HepG2 (cell line): ENCODE results near the gene VGF. TPM values are rescaled to one million over a fixed set of nuclear protein-coding genes. Genes with fewer than 3 reads are reported as not detected.

Experiments
- ATAC-seq: fragments of 200-7000 bp; cut with Tn5 transposase; 3 replicates; pipeline ENCODE4 v1.9.1; 2020; ENCODE audit warnings: mild to moderate bottlenecking, moderate library complexity
- BruUV-seq: library from RNA; stranded (reverse); fragments of 400-500 nt; replicated peaks from 2 replicates; lab custom pipeline; 2021; lab: Mats Ljungman, UMichigan
- CTCF ChIA-PET: fragments of 300-600 bp; formaldehyde crosslinking; extraction: SDS; loops from one replicate; lab custom pipeline; 2021; ENCODE audit warnings: low total read pairs, inconsistent platforms, low intra/inter-chr PET ratio; lab: Yijun Ruan, JAX
- POLR2A ChIA-PET: fragments of 350-600 bp; sonication (Branson Sonifier 250); formaldehyde crosslinking; loops from one replicate; lab custom pipeline; 2020; ENCODE audit warnings: antibody characterized with exemption, inconsistent platforms; lab: Yijun Ruan, JAX
- DNase-seq: peaks from one replicate; pipeline ENCODE4 v3.0.0-alpha.2; 2015; ENCODE audit warnings: low spot score
- FAIRE-seq: peaks from 3 replicates; lab custom pipeline; 2011; peaks lifted over from hg19 to GRCh38; lab: Jason Lieb, UNC
- H2AFZ ChIP-seq: one replicate; pipeline ENCODE4 v1.6.1; 2011; ENCODE audit warnings: low read length, inconsistent platforms
- H3K27ac ChIP-seq: fragments of 300-600 bp; 3 replicates; pipeline ENCODE4 v1.8.0; 2011; ENCODE audit warnings: mixed run types, mild to moderate bottlenecking, mixed read lengths, low read length, inconsistent platforms; ENCODE audit not compliant: insufficient read depth; ENCODE audit errors: extremely low read length
- H3K27me3 ChIP-seq, 2 experiments: fragments of 200-600 bp in 1 of 2; 2 replicates in 1 of 2; 3 replicates in 1 of 2; pipeline versions ENCODE4 v1.6.0 to v1.8.0; 2011; ENCODE audit warnings: low read length in 2 of 2, mild to moderate bottlenecking in 2 of 2, moderate library complexity in 2 of 2, inconsistent platforms in 1 of 2; ENCODE audit not compliant: insufficient read depth in 2 of 2, control insufficient read depth in 1 of 2
- H3K36me3 ChIP-seq, 2 experiments: fragments of 200-600 bp in 1 of 2; replicated peaks in 1 of 2; 2 replicates in 1 of 2; 3 replicates in 1 of 2; pipeline versions ENCODE4 v1.5.1 to v1.8.0; 2011; ENCODE audit warnings: low read length in 2 of 2, inconsistent platforms in 1 of 2; ENCODE audit not compliant: insufficient read depth in 2 of 2, control insufficient read depth in 1 of 2
- H3K4me1 ChIP-seq: 2 replicates; pipeline ENCODE4 v1.5.1; 2012; ENCODE audit warnings: low read length, inconsistent platforms; ENCODE audit not compliant: insufficient read depth
- H3K4me2 ChIP-seq: 2 replicates; pipeline ENCODE4 v1.6.0; 2011; ENCODE audit warnings: low read depth, low read length, inconsistent platforms
- H3K4me3 ChIP-seq, 3 experiments: fragments of 200-600 bp in 1 of 3; sonication (generic), shearing (Covaris generic) in 1 of 3; replicated peaks in 1 of 3; 2 replicates each; pipeline ENCODE4 v1.5.1; 2011 to 2016; ENCODE audit warnings: low read length in 3 of 3, inconsistent platforms in 2 of 3, low read depth in 2 of 3, mild to moderate bottlenecking in 2 of 3, control low read depth in 1 of 3, mixed read lengths in 1 of 3; ENCODE audit not compliant: insufficient read depth in 1 of 3
- H3K79me2 ChIP-seq: one replicate; pipeline ENCODE4 v1.6.1; 2011; ENCODE audit warnings: low read length, inconsistent platforms; ENCODE audit not compliant: insufficient read depth
- H3K9ac ChIP-seq: 2 replicates; pipeline ENCODE4 v1.6.0; 2011; ENCODE audit warnings: mild to moderate bottlenecking, low read depth, low read length, inconsistent platforms; ENCODE audit not compliant: insufficient read depth
- H3K9me3 ChIP-seq: 2 replicates; pipeline ENCODE4 v1.5.1; 2012; ENCODE audit warnings: mild to moderate bottlenecking, low read length
- H4K20me1 ChIP-seq: 2 replicates; pipeline ENCODE4 v1.6.0; 2011; ENCODE audit warnings: inconsistent platforms, mild to moderate bottlenecking, low read length, moderate library complexity; ENCODE audit not compliant: insufficient read depth
- BCL6 ChIP-seq: IDR thresholded peaks from 2 replicates; pipeline ENCODE4 v1.6.1; 2016; ENCODE audit warnings: missing genetic modification reagents, missing compliant biosample characterization
- DMAP1 ChIP-seq: IDR thresholded peaks from 2 replicates; pipeline ENCODE4 v1.6.1; 2016
- EZH2 ChIP-seq: conservative IDR thresholded peaks from 2 replicates; pipeline ENCODE4 v1.6.1; 2012; ENCODE audit warnings: mild to moderate bottlenecking, low read depth, low read length, moderate library complexity
- FOXA1 ChIP-seq, 2 experiments: fragments of 450-650 bp in 1 of 2; sonication (generic) in 1 of 2; formaldehyde crosslinking in 1 of 2; IDR thresholded peaks; 2 replicates each; pipeline versions ENCODE4 v1.4.0 to v1.6.1; 2016 to 2020; ENCODE audit warnings: missing genetic modification reagents in 1 of 2
- HDAC1 ChIP-seq: sonication (generic); formaldehyde crosslinking; IDR thresholded peaks from 2 replicates; pipeline ENCODE4 v1.5.1; 2020; ENCODE audit warnings: mild to moderate bottlenecking, missing genetic modification reagents
- JUNB ChIP-seq: sonication (generic); formaldehyde crosslinking; IDR thresholded peaks from 2 replicates; pipeline ENCODE4 v1.8.0; 2022; ENCODE audit warnings: missing genetic modification reagents, mild to moderate bottlenecking, borderline replicate concordance
- MATR3 ChIP-seq: sonication (generic); formaldehyde crosslinking; IDR thresholded peaks from 2 replicates; pipeline ENCODE4 v1.4.0; 2020; ENCODE audit warnings: missing genetic modification reagents
- MTF2 ChIP-seq: sonication (generic); formaldehyde crosslinking; IDR thresholded peaks from 2 replicates; pipeline ENCODE4 v1.5.0; 2020; ENCODE audit warnings: missing genetic modification reagents, borderline replicate concordance
- PLRG1 ChIP-seq: fragments of 450-650 bp; conservative IDR thresholded peaks from 2 replicates; pipeline ENCODE4 v1.6.1; 2016
- PPARG ChIP-seq: conservative IDR thresholded peaks from 2 replicates; pipeline ENCODE4 v1.6.1; 2016; ENCODE audit warnings: missing biosample characterization, missing genetic modification reagents
- PTBP1 ChIP-seq: fragments of 200-400 bp; formaldehyde crosslinking; IDR thresholded peaks from 2 replicates; pipeline ENCODE4 v1.6.1; 2018; ENCODE audit warnings: low read length, low read depth; ENCODE audit not compliant: poor library complexity, severe bottlenecking
- RNF2 ChIP-seq: fragments of 450-650 bp; conservative IDR thresholded peaks from 2 replicates; pipeline ENCODE4 v1.6.1; 2016; ENCODE audit warnings: low read depth
- SIN3A ChIP-seq: IDR thresholded peaks from 2 replicates; pipeline ENCODE4 v1.6.1; 2011; ENCODE audit warnings: low read depth, mild to moderate bottlenecking, control low read depth, low read length, borderline replicate concordance
- SMARCE1 ChIP-seq: fragments of 450-650 bp; IDR thresholded peaks from 2 replicates; pipeline ENCODE4 v1.6.1; 2017; ENCODE audit warnings: borderline replicate concordance
- TAF1 ChIP-seq: sonication (generic); formaldehyde crosslinking; IDR thresholded peaks from 2 replicates; pipeline ENCODE4 v1.4.0; 2020; ENCODE audit warnings: missing genetic modification reagents
- ZMYM3 ChIP-seq: sonication (generic); formaldehyde crosslinking; IDR thresholded peaks from 2 replicates; pipeline ENCODE4 v1.5.1; 2020; ENCODE audit warnings: mild to moderate bottlenecking, missing genetic modification reagents
- ZNF225 ChIP-seq: sonication (generic); formaldehyde crosslinking; IDR thresholded peaks from 2 replicates; pipeline ENCODE4 v1.4.0; 2020; ENCODE audit warnings: mild to moderate bottlenecking, missing genetic modification reagents
- ZNF839 ChIP-seq: sonication (generic); formaldehyde crosslinking; IDR thresholded peaks from 2 replicates; pipeline ENCODE4 v1.4.0; 2020; ENCODE audit warnings: missing genetic modification reagents, mild to moderate bottlenecking, borderline replicate concordance
- WGBS: methylation state at CpG from one replicate; pipeline ENCODE4 v1.1.6; 2017; ENCODE audit warnings: low lambda C conversion rate; 5-methylcytosine and 5-hydroxymethylcytosine counted together
- in situ Hi-C: cut with HindIII; loops from 2 replicates; pipeline ENCODE4 v1.10.0; 2017; ENCODE audit warnings: low pct_unique_long_range_greater_than_20kb; ENCODE audit not compliant: extremely low pct_ligation_motif_present
- intact Hi-C: fragments of 100-400 bp; cut with micrococcal nuclease; formaldehyde crosslinking; loops from one replicate; pipeline ENCODE4 v1.10.0; 2022; ENCODE audit not compliant: unreplicated experiment
- polyA plus RNA-seq, 8 experiments: library from polyadenylated mRNA; depleted of rRNA in 3 of 8; stranded (reverse) in 7 of 8; unstranded in 1 of 8; fragments of >200 nt; fragmentation: Illumina TruSeq in 4 of 8; extraction: Trizol in 4 of 8; gene quantifications; 2 replicates each; pipeline versions ENCODE4 v1.2.1 to v1.2.3, GENCODE V29; 2011 to 2016; ENCODE audit warnings: low read depth in 4 of 8, missing spikeins in 1 of 8, mixed read lengths in 1 of 8; ENCODE audit not compliant: insufficient read depth in 1 of 8
- total RNA-seq, 5 experiments: library from RNA; depleted of rRNA; stranded (reverse); fragments of >200 nt; fragmentation: Illumina TruSeq; extraction: Trizol; gene quantifications; 2 replicates each; pipeline ENCODE4 v1.2.3, GENCODE V29; 2016; ENCODE audit warnings: low read depth in 1 of 5
- TF ChIP-seq, protein P1 (sequence below): sonication (generic); formaldehyde crosslinking; IDR thresholded peaks from 2 replicates; pipeline ENCODE4 v1.4.0; 2020; ENCODE audit warnings: missing genetic modification reagents
- TF ChIP-seq, protein P2 (sequence below): IDR thresholded peaks from 2 replicates; pipeline ENCODE4 v1.6.1; 2012; ENCODE audit warnings: inconsistent platforms
- TF ChIP-seq, protein P3 (sequence below): sonication (generic); formaldehyde crosslinking; IDR thresholded peaks from 2 replicates; pipeline ENCODE4 v1.9.0; 2022; ENCODE audit warnings: missing genetic modification reagents, mild to moderate bottlenecking, borderline replicate concordance

VGF gene
- total and polyA plus RNA-seq, 2 of the 13 experiments (the other 11 are each of a cell fraction or from before 2014, with no cell fraction given), result 0.12 to 0.46 TPM

DNA sequence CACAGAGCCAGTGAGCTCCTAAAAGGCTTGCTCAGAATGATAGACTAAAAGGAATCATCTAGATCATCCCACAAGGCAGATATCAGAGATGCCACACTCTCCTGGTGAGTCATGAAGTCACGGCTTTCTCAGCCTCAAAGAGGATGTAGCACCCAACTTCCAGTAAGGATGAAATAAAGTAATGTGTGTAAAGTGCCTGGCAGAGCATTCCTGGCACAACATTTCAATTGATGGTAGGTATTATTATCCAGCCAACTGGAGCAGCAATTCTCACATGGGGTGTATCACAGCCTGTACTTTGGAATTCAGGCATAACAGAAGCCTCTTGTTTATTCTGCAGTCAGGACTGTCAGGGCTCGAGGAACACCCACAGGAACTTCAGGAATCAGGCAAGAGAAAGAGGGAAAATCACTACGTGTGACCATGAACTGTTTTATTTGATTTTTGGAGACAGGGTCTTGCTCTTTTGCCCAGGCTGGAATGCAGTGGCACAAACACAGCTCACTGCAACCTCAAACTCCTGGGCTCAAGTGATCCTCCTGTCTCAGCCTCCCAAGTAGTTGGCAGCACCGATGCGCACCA is 20.0 kb upstream of the VGF start (continued):
- TF ChIP-seq ZMYM3 (CRISPR knock-in tag), result peak; percentile 50; the same call in 1 of the 2 replicates
- no peak for TF ChIP-seq FOXA1 (IDR thresholded peaks at IDR 0.05)
- TF ChIP-seq FOXA1 (CRISPR knock-in tag; IDR thresholded peaks at IDR 0.05), result peak; percentile 42
- TF ChIP-seq TAF1 (CRISPR knock-in tag), result no peak
- peak; percentile 89 for TF ChIP-seq BCL6
- TF ChIP-seq, all 625 proteins: peak for 11

DNA sequence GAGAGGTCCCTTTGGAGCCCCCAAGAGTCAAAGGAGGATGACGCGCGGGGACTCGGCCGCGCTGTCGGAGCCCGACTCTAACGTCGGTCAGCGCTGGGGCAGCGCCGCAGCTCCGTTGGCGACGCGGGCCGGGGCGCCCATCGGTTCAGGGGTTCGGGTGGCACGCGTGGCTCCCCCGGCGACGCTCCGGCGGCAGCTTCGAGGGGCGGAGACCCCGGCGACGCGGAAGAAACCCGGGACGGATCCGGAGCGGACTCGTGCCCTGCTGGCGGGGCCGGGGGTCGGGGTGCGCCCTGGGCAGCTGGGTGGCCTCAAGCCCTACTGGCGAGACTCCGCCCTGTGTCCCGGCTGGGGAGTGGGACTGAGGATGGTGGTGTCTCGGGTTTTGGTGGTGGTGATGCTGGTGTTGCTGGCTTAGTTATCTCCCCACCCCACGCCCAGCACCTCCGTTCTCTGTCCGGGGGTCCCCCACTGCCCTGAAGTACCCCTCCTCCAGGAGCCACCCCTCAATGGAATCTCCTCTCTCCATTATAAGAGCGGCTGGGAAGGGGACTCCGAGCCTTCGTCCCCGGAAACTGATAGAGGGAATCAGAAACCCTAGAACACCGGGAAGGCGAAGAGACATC is 14.9 kb upstream of the VGF start, which contains the start of gene NAT16:
TSS of gene NAT16 (minus strand) at position 164 of the 626 bp plus-strand sequence. CDS start 5,486 bp downstream, outside the sequence.
- in situ Hi-C loops (no loop called here), intact Hi-C loops (loop anchor here (5.0 kb wide), 1 partner anchor 698 kb away; the partner anchor contains the start of gene NYAP1)
- 16% methylated on average over 7 of the region's 56 CpGs for WGBS
- peaks cover 11 to 42% of the 10 kb centered on the region in 2 experiments for H3K27me3 ChIP-seq
- no peak within 1 kb of the TSS for H3K9ac ChIP-seq
- H3K9me3 ChIP-seq, result no peaks in the 10 kb centered on the region
- H4K20me1 ChIP-seq, result no peaks in the 10 kb centered on the region
- no peak within 1 kb of the TSS for H3K27ac ChIP-seq
- peak within 1 kb of the TSS; percentile 57 for H3K4me2 ChIP-seq
- H3K4me1 ChIP-seq, result peaks cover 51% of the 10 kb centered on the region
- ChIA-PET POLR2A (no interaction called here), CTCF (no interaction called here)
- no peaks in the 10 kb centered on the region for H3K79me2 ChIP-seq
- FAIRE-seq (no peak), DNase-seq (no peak), ATAC-seq (peak; percentile 11; the same call in 2 of the 3 replicates)
- H3K36me3 ChIP-seq, result no peaks in the 10 kb centered on the region
- no TSS peak for BruUV-seq
- H3K4me3 ChIP-seq, result peak within 1 kb of the TSS in 2 of 3 experiments; percentile 31 to 56; a peak in 3 of 6 replicates
- no peak within 1 kb of the TSS for H2AFZ ChIP-seq
- TF ChIP-seq DMAP1 (no peak), EZH2 (peak; percentile 57; the same call in 1 of the 2 replicates), PTBP1 (no peak), PPARG (CRISPR knock-in tag) (no peak), MATR3 (CRISPR knock-in tag) (no peak), HDAC1 (CRISPR knock-in tag) (no peak), PLRG1 (no peak), RNF2 (no peak), JUNB (CRISPR knock-in tag) (no peak), MTF2 (peak; percentile 57; the same call in 1 of the 2 replicates), ZNF839 (CRISPR knock-in tag) (no peak), ZNF225 (no peak), SMARCE1 (no peak), SIN3A (no peak)
- TF ChIP-seq, protein P1, sequence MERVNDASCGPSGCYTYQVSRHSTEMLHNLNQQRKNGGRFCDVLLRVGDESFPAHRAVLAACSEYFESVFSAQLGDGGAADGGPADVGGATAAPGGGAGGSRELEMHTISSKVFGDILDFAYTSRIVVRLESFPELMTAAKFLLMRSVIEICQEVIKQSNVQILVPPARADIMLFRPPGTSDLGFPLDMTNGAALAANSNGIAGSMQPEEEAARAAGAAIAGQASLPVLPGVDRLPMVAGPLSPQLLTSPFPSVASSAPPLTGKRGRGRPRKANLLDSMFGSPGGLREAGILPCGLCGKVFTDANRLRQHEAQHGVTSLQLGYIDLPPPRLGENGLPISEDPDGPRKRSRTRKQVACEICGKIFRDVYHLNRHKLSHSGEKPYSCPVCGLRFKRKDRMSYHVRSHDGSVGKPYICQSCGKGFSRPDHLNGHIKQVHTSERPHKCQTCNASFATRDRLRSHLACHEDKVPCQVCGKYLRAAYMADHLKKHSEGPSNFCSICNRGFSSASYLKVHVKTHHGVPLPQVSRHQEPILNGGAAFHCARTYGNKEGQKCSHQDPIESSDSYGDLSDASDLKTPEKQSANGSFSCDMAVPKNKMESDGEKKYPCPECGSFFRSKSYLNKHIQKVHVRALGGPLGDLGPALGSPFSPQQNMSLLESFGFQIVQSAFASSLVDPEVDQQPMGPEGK (CRISPR knock-in tag), result peak; percentile 25; the same call in 1 of the 2 replicates
- TF ChIP-seq, protein P2, sequence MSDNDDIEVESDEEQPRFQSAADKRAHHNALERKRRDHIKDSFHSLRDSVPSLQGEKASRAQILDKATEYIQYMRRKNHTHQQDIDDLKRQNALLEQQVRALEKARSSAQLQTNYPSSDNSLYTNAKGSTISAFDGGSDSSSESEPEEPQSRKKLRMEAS, result 0 out of 2 replicates have a peak, but pooled peaks have one; percentile 25
- TF ChIP-seq, protein P3, sequence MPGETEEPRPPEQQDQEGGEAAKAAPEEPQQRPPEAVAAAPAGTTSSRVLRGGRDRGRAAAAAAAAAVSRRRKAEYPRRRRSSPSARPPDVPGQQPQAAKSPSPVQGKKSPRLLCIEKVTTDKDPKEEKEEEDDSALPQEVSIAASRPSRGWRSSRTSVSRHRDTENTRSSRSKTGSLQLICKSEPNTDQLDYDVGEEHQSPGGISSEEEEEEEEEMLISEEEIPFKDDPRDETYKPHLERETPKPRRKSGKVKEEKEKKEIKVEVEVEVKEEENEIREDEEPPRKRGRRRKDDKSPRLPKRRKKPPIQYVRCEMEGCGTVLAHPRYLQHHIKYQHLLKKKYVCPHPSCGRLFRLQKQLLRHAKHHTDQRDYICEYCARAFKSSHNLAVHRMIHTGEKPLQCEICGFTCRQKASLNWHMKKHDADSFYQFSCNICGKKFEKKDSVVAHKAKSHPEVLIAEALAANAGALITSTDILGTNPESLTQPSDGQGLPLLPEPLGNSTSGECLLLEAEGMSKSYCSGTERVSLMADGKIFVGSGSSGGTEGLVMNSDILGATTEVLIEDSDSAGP, result peak; percentile 31; the same call in 1 of the 2 replicates
